MG63 (cell line): ENCODE data around the gene CTU2. TPM values are rescaled to one million over a fixed set of nuclear protein-coding genes. Genes with fewer than 3 reads are reported as not detected.

Source experiments
- DNase-seq: peaks from one replicate; pipeline ENCODE4 v3.0.0-alpha.2; 2020
- H3K27me3 ChIP-seq: fragments of 250-450 bp; sonication (Bioruptor Pico); 2 replicates; pipeline ENCODE4 v1.5.1; 2020; ENCODE audit warnings: mild to moderate bottlenecking, moderate library complexity
- H3K36me3 ChIP-seq: fragments of 250-450 bp; sonication (Bioruptor Pico); 2 replicates; pipeline ENCODE4 v1.5.1; 2020; ENCODE audit warnings: mild to moderate bottlenecking, moderate library complexity
- H3K4me3 ChIP-seq: fragments of 250-450 bp; sonication (Bioruptor Pico); 2 replicates; pipeline ENCODE4 v1.5.1; 2020; ENCODE audit warnings: mild to moderate bottlenecking, moderate library complexity
- H3K9me3 ChIP-seq: fragments of 250-450 bp; sonication (Bioruptor Pico); 2 replicates; pipeline ENCODE4 v1.5.1; 2020; ENCODE audit warnings: mild to moderate bottlenecking, moderate library complexity
- total RNA-seq: library from RNA; depleted of rRNA; stranded (reverse); fragments of >200 nt; shearing (Covaris generic); gene quantifications from 2 replicates; pipeline ENCODE4 v1.2.3, GENCODE V29; 2014; ENCODE audit warnings: low replicate concordance

Gene CTU2
- total RNA-seq, 1 experiment from 2014 or later = 13.6 TPM

DNA sequence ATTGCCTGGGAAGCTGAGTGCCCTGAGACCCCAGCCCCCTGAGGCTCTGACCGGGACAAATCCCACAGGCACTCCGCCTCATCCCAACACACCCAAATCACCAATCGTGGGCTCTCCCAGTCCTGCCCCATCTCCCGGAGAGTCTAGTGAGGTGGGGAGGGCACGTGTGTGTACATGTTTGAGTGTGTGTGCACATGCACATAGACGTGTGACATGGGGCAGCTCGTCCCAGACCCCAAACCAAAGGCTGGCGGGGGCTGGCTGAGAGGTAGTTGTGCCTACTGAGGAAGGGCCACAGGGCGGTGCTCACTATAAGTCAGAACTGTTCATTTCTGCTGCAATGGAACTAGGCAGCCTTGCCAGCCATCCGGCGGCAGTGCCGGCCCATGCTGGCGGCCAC lies 28.6 kb upstream of the CTU2 start:
- no peak for DNase-seq
- Histone ChIP-seq H3K27me3 (no peaks in the 10 kb centered on the region), H3K4me3 (no peak overlapping the region)

DNA sequence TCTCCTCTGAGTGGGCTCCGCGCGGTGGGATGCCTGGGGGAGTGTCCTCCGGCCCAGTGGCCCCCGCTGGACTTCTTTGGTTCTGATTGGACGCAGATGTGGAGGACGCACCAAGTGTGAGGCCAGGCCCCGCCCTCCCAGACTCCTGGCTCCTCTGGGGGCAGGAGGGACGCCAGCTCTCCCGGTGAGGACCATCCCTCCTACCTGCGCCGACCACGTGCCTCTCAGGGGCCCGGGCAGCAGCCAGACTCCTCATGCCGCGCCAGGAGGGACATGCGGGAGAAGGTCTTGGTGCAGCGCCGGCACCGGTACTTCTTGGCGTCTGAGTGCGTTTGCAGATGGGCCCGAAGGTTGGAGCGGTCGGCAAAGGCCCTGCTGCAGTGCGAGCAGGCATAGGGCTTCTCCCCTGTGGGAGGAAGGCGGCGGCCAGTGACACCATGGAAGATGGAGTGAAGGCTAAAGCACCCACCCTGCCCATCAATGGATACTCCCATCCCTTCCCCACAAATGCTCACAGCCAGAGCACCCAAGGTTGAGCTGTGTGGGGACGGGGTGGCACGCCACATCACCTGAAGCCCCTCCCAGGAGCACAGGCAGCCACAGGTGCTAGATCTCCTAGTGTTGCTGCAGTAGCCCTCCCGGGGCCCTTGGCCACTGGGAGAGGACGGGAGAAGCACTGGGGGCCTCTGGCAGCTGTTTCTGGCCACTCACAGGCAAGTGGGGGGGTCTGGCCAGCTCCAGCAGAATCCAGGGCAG lies 27.9 kb upstream of the CTU2 start:
- no peak overlapping the region for H3K4me3 ChIP-seq
- H3K9me3 ChIP-seq = no peaks in the 10 kb centered on the region
- DNase-seq = no peak
- no peaks in the 10 kb centered on the region for H3K36me3 ChIP-seq
- H3K27me3 ChIP-seq = no peaks in the 10 kb centered on the region

More for the DNA sequence above, 28.6 kb upstream of the CTU2 start:
- no peaks in the 10 kb centered on the region for H3K9me3 ChIP-seq
- no peaks in the 10 kb centered on the region for H3K36me3 ChIP-seq

DNA sequence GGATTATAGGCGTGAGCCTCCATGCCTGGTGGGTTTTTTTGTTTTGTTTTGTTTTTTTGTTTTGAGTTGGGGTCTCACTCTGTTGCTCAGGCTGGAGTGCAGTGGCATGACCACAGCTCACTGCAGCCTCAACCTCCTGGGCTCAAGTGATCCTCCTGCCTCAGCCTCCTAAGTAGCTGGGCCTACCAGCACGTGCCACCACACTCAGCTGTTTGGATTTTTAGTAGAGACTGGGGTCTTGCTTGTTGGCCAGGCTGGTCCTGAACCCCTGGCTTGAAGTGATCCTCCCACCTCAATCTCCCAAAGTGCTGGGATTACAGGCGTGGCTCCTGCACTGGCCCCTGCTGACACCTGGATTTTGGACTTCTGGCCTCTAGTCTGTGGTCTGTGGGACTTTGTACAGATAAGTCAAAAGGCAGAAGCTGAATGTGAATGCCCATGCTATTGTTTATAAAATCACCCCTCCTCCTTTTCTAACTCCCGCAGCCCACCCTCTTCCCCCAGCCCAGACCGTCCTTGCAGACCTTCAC lies 25.7 kb upstream of the CTU2 start:
- H3K9me3 ChIP-seq = no peaks in the 10 kb centered on the region

DNA sequence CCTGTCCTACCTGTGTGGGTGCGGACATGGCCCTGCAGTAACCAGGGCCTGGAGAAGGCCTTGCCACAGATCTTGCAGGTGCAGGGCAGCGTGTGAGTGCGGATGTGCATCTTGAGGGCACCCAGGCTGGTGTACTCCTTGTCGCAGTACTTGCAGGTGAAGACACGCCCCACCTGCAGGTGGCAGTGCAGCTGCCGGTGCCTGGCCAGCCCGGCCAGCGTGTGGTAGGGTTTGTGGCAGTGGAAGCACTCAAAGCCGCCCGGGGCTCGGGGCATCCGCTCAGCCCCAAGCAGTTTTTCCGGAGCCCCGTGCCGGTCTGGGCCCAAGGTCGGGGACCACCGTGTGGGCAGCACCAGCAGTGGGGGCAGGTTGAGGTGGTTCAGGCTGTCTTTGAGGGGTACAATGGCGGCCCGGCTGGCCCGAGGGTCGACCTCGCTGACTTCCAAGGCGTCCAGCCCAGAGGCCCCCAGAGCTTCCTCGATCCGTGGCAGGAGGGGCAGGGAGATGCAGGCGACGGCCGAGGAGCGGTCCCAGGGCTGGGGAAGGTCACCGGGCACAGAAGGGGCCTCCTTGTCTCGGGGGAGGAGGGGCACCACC lies 25.1 kb upstream of the CTU2 start:
- no peaks in the 10 kb centered on the region for H3K9me3 ChIP-seq
- H3K36me3 ChIP-seq = no peaks in the 10 kb centered on the region
- H3K4me3 ChIP-seq = no peak overlapping the region
- DNase-seq = no peak
- no peaks in the 10 kb centered on the region for H3K27me3 ChIP-seq

More for the DNA sequence above, 25.7 kb upstream of the CTU2 start:
- H3K4me3 ChIP-seq = no peak overlapping the region
- no peaks in the 10 kb centered on the region for H3K36me3 ChIP-seq
- DNase-seq = no peak
- H3K27me3 ChIP-seq = no peaks in the 10 kb centered on the region

DNA sequence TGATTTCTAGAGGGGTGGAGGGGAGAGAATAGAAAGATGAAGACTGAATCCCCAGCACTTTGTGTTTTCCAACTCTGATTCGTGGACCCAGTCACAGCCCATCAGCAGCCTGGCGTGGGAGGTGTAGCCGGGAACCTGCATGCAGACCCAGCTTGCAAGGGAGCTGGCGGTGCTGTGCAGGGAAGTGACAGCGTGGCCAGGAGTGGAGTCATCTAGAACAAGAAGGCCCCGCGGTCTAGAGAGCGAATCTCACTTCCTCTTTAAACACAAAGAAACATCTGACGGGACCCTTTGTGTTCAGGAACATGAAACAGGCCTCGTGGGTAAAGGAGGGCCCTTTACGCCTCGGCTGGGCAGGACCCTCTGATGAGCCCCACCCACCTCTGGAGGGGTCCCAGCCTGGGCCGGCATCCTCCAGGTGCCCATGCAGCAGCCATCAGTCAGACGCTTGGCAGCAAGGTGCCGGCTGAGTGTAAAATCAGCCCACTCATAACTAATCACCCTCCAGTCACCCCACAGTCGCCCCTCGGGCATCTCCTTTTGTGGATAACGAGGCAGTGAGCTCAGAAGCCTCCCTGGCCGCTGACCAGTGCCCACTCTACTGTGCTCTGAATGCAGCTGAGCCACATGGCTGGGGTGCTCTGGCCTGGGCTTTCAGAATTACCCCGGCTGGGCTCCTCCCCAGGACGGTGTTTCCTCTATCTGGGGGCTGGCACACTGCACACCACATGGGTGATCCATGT lies 24.4 kb upstream of the CTU2 start:
- no peaks in the 10 kb centered on the region for H3K36me3 ChIP-seq
- H3K9me3 ChIP-seq = no peaks in the 10 kb centered on the region
- no peak overlapping the region for H3K4me3 ChIP-seq
- peak; percentile 24 for DNase-seq
- H3K27me3 ChIP-seq = no peaks in the 10 kb centered on the region

DNA sequence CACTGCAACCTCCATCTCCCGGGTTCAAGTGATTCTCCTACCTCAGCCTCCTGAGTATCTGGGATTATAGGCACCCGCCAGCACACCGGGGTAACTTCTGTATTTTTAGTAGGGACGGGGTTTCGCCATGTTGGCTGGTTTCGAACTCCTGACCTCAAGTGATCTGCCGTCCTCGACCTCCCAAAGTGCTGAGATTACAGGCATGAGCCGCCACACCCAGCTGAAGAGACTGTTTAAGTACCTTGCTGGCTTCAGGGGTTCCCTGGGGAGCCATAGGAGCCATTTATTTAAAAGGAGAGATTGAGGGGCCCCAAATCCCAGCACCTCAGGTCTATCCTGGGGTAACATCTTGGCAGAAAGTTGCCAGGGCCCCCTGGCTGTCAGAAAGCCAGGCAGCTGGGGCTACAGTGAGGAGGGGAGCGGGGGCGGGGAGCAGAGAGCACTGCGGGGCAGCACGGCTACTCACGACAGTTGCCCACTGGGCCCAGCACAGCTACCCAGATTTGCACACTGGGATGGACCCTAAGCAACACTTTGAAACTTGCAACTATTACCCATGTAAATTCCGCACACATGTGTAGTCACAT lies 21.6 kb upstream of the CTU2 start:
- Histone ChIP-seq H3K9me3 (no peaks in the 10 kb centered on the region), H3K36me3 (no peaks in the 10 kb centered on the region), H3K4me3 (no peak overlapping the region), H3K27me3 (no peaks in the 10 kb centered on the region)
- no peak for DNase-seq

DNA sequence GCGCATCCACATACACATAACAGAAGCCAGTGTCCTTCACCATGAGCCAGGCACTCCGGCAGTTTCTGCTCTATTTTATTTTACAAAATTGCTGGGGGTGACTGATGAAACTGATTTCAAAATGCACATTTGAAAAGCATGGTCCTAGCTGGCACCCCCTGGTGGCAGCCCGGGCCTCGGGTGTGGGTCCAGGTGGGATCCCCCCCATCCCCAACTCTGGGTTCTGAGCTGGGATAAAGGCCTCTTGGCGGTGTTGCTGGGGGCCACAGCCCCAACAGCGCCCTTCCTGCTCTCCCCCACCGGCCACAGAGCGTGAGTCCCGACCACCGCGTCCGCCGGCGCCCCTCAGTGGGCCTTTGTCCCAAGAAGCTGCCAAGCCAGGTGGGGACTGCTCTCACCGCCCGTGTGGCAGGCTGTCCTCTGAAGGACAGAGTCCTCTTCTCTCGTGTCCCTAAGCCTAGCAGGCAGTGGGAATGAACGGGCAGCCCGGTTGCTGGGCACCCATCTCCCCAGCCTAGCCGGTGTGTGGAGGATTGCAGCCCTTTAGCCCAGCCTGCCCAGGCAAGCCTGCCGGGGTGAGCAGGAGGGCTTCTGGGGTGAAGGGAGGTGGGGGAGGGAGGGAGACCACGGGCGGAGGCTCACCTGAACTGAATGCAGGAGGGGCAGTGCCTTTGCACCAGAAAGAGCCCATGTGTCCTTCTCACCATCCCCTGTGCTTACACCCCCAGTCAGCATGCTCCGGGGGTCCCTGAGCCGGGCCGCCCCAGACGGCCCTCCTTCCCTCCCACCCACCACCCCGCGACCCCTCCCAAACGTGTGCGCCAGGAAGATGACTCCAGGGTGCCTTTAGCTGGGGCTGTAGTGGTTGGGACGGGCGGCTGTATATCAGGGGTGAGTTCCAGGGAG lies 20.9 kb upstream of the CTU2 start:
- H3K27me3 ChIP-seq = no peaks in the 10 kb centered on the region
- no peaks in the 10 kb centered on the region for H3K9me3 ChIP-seq
- H3K4me3 ChIP-seq = no peak overlapping the region
- no peaks in the 10 kb centered on the region for H3K36me3 ChIP-seq
- no peak for DNase-seq

DNA sequence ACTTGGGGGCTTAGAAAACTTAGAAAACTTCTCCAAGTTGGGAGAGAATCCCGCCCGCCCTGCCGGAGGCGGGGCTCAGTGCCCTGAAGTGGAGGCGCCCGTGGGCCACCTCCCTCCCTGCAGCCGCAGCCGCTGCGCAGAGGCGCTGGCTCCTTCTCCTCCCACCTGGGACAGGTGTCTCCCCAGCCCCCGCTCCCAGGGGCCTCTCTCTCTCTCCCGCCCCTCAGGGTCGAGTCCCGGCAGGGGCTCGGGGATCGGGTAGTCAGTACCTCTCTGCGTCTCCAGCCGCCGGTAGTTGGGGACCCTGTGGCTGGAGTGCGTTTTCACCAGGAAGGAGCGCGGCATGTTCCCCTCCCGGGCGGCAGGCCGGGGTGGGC lies 20.3 kb upstream of the CTU2 start:
- H3K36me3 ChIP-seq = no peaks in the 10 kb centered on the region
- no peak for DNase-seq
- H3K9me3 ChIP-seq = no peaks in the 10 kb centered on the region
- no peaks in the 10 kb centered on the region for H3K27me3 ChIP-seq
- H3K4me3 ChIP-seq = peak overlapping the region; percentile 33

DNA sequence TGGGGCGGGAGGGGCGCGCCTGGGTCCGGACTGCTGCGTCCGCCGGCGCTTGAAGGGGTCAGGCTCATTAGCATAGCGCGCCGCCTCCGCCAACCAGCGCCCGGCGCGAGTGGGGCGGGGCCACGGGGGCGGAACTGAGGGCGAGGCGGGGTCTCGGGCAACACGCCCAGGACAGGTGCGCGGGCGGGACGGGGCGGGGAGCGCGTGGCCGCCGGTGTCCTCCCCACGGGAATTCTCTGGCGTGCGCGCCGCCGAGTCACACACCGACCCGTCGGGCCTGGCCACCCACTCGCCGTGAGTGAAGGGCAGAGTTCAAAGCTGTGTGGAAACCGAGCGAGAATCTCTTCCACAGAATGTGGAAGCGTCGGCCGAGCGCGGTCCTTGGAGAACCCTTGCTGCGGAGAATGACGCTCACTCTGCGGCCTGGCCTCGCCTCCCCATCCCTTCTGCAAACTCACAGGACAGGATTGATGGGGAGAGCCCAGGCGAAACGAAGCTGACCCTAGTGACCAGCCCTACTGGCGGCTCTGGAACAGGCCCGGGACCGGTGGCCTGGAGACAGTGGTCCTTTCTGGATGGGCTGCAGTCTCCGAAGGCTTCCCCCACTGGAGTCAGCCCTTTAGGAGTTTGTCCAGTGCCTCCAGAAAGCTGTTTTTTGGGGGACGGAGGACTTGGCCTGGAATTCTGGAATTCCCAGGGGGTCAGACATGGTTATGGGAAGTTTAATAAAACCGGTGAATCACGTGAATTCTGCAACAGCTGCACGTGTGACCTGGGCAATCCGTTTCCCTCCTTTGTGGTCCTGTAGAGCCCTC lies 19.7 kb upstream of the CTU2 start, which contains the start of gene SNAI3:
Gene SNAI3, minus strand, starts transcription at position 69 of the 815 bp plus-strand sequence. CDS start 101 bp downstream, outside the sequence.
- Histone ChIP-seq H3K4me3 (peak within 1 kb of the TSS; percentile 33), H3K9me3 (no peaks in the 10 kb centered on the region)
- DNase-seq = peak; percentile 57

DNA sequence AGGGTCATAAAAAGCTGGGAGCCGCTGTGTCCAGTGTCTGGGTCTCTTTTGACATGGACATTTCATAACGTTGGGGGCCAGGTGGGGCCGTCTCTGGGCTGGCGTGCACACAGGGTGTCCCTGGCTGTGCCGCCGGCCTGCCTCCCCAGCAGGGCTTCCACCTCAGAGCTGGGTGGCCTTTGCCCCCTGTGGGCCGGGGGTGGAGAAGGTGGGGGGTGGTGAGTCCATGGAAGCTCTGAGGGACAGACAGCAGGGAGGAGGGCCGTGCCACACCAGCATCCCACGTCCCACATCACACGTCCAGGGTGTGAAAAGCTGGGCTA lies 19.1 kb upstream of the CTU2 start:
- Histone ChIP-seq H3K36me3 (no peaks in the 10 kb centered on the region), H3K9me3 (no peaks in the 10 kb centered on the region), H3K27me3 (no peaks in the 10 kb centered on the region), H3K4me3 (no peak overlapping the region)
- DNase-seq = no peak

More for the DNA sequence above, 19.7 kb upstream of the CTU2 start, which contains the start of gene SNAI3:
- Histone ChIP-seq H3K36me3 (no peaks in the 10 kb centered on the region), H3K27me3 (no peaks in the 10 kb centered on the region)

DNA sequence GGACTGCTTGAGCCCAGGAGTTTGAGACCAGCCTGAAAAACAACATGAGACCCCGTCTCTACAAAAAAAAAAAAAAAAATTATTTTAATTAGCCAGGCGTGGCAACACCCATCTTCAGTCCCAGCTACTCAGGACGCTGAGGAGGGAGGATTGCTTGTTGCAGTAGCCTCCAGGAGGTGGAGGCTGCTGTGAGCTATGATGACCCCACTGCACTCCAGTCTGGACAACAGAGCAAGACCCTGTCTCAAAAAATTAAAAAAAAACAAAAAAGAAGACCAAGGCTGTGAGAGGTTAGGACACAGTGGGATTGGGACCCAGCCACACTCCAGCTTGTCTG lies 18.7 kb upstream of the CTU2 start:
- Histone ChIP-seq H3K36me3 (no peaks in the 10 kb centered on the region), H3K9me3 (no peaks in the 10 kb centered on the region), H3K4me3 (no peak overlapping the region), H3K27me3 (no peaks in the 10 kb centered on the region)
- DNase-seq = no peak

DNA sequence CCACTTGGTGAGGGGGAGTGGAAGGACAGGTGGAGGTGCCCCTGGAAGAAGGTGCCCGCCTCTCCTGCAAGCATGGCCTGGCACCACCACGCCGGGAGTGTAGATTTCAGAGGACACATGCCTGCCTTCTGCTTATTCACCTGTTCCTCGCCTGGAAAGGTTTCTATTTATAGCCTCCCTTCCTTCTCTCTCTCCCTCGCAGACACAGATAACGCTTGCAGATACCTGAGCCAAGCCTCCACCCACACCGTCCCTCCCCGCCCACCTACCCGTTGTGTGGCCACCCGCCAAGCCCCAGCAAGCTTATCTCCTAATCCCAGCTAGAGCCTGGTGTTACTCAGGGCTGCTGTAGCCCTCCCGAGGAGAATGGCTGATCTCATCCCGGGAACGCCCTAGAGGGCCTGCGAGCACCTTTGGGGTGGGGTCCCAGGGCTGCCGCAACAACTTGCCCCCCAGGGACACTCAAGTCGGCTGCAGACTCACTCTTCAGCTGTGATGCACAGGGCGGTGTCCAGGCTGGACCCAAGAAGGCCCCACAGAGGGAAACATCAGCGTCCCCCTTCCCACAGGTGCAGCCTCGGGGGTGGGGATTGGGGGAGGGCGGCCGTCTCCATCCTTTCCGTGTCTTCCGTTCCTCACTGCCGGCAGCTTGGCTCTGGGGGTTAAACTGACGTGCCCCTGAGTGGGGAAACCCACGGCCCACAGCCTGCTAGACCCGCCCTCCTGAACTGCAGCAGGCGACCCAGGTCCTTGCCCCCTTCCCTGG lies 18.1 kb upstream of the CTU2 start:
- Histone ChIP-seq H3K4me3 (no peak overlapping the region), H3K9me3 (no peaks in the 10 kb centered on the region), H3K27me3 (no peaks in the 10 kb centered on the region), H3K36me3 (no peaks in the 10 kb centered on the region)
- no peak for DNase-seq

DNA sequence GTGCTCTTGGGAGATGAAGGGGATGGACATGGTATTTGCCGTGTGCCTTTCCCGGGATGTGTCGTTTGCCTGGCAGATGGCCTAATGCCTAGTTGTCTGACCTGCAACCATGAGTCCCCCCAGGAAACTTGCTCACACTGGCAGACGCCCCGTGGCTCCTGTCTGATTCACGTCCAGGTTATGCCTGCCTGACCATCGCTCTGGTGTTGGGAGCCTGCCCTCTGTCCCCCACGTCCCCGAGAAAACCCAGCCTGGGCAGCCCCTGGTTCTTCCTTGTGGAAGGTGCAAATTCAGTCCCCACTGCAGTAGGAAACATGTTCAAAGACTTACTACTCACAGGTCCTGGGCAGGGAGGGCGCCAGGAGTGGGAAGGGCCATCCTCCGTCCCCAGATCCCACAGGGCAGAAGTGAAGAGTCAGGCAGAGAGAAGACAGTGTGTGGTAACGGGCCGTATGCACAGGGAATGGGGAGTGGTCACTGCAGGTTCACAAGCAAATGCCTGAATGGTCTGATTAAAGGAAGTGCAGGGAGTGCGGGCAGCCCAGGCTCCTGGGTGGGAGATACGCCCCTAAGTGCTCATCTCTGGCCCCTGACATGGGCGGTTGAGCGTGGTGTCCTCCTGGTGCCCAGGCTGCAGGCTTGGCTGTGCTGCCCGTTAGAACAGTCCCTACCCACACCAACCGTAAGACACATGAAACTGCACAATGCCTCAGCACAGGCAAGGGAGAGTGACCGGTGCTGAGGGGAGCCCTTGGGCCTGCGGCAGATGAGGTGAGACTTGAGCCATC lies 15.8 kb upstream of the CTU2 start:
- Histone ChIP-seq H3K36me3 (no peaks in the 10 kb centered on the region), H3K4me3 (no peak overlapping the region), H3K9me3 (no peaks in the 10 kb centered on the region), H3K27me3 (no peaks in the 10 kb centered on the region)
- DNase-seq = no peak

DNA sequence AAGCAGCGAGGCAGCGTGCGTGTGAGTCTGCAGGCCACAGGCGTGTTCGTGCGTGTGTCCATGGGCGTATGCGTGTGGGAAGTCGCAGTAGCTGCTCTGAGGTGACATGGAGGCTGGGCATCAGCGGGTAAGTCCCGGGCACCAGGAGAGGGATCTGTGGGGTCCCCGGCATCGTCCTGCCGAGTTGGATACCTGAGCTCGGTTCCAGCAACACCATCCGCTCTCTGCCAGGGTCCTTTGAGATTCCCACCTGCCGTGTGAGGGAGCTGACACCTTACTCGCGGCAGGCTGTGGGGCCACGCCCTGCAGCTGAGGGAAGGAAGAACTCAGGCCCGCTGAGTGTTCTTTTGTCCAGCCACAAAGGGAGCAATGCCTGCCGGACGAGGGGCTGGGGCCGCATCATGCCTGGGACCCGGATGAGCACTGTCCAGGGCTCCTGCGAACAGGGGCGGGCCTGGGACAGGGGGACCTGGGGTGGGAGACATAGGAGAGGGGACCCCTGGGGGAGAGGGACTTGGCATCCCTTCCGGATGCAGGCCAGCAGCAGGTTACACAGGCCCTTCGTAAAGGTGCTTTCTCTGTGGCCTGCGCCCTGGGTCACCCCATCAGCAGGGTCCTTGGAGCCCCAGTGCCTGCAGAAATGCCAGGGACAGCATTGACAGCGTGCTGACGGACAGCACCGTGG lies 15.0 kb upstream of the CTU2 start:
- H3K36me3 ChIP-seq = no peaks in the 10 kb centered on the region
- no peak overlapping the region for H3K4me3 ChIP-seq
- no peaks in the 10 kb centered on the region for H3K9me3 ChIP-seq
- no peak for DNase-seq
- H3K27me3 ChIP-seq = no peaks in the 10 kb centered on the region
